NCI-H2107 (cell line): ENCODE measurements around the gene KRTAP2-1.
"Not testable (repeated sequence)": the region's sequence is repeated elsewhere in the genome, so short reads cannot be mapped to it uniquely, and the experiment has no call there.

ENCODE experiments used
- DNase-seq: peaks from one replicate; lab custom pipeline; 2025; lab: John Stamatoyannopoulos, UW

KRTAP2-1 gene

GRCh38 chr17:41046735-41047465 lies at the start of gene KRTAP2-1:
TSS of gene KRTAP2-1 (minus strand) at chr17:41047316. CDS start at chr17:41047267, 49 bp downstream.
- not testable (repeated sequence) for DNase-seq

- DNase-seq, result no peak
These were observed 48.9 kb upstream of the KRTAP2-1 start for GRCh38 chr17:41096055-41096454.

GRCh38 chr17:41088760-41089352 lies 41.7 kb upstream of the KRTAP2-1 start:
- DNase-seq, result not testable (repeated sequence)

GRCh38 chr17:41084100-41084856 lies 37.2 kb upstream of the KRTAP2-1 start, which contains the start of gene KRTAP4-7:
TSS of gene KRTAP4-7 (plus strand) at chr17:41084150. CDS start at chr17:41084207, 57 bp downstream.
- DNase-seq, result not testable (repeated sequence)

GRCh38 chr17:41083427-41083826 lies 36.3 kb upstream of the KRTAP2-1 start:
- DNase-seq, result not testable (repeated sequence)

- no peak for DNase-seq
These were observed 35.5 kb upstream of the KRTAP2-1 start for GRCh38 chr17:41082626-41083025.

- DNase-seq, result no peak
These were observed 29.7 kb upstream of the KRTAP2-1 start for GRCh38 chr17:41076788-41077187.

- no peak for DNase-seq
These were observed 26.6 kb upstream of the KRTAP2-1 start for GRCh38 chr17:41073676-41074075.

- DNase-seq, result no peak
These were observed 24.7 kb upstream of the KRTAP2-1 start for GRCh38 chr17:41071606-41072360.

- DNase-seq, result no peak
These were observed 21.9 kb upstream of the KRTAP2-1 start for GRCh38 chr17:41069031-41069430.

- DNase-seq, result no peak
These were observed 20.2 kb upstream of the KRTAP2-1 start for GRCh38 chr17:41067281-41067680.

GRCh38 chr17:41065829-41066624 lies 18.9 kb upstream of the KRTAP2-1 start, which contains the start of gene KRTAP2-4:
TSS of gene KRTAP2-4 (minus strand) at chr17:41065879. CDS start at chr17:41065845, 34 bp downstream.
- DNase-seq, result no peak

- DNase-seq, result not testable (repeated sequence)
These were observed 18.0 kb upstream of the KRTAP2-1 start for GRCh38 chr17:41065016-41065689.

- no peak for DNase-seq
These were observed 17.2 kb upstream of the KRTAP2-1 start for GRCh38 chr17:41064301-41064700.

GRCh38 chr17:41063449-41063848 lies 16.3 kb upstream of the KRTAP2-1 start:
- DNase-seq, result no peak

GRCh38 chr17:41061964-41062363 lies 14.8 kb upstream of the KRTAP2-1 start:
- DNase-seq, result no peak

GRCh38 chr17:41060052-41060604 lies 13.0 kb upstream of the KRTAP2-1 start, which contains the start of gene KRTAP2-3:
TSS of gene KRTAP2-3 (minus strand) at chr17:41060114. CDS start at chr17:41060050, 64 bp downstream.
- DNase-seq, result no peak

GRCh38 chr17:41059276-41060051 lies 12.3 kb upstream of the KRTAP2-1 start:
- DNase-seq, result not testable (repeated sequence)

GRCh38 chr17:41058741-41059140 lies 11.6 kb upstream of the KRTAP2-1 start:
- DNase-seq, result no peak
